Left forelimb (tissue), 1 donor: Measurements from ENCODE around the gene SH3BGR.

ENCODE experiments used
- DNase-seq: peaks from one replicate; pipeline ENCODE4 v3.0.0-alpha.2; 2018; ENCODE audit warnings: low spot score

The SH3BGR gene

DNA sequence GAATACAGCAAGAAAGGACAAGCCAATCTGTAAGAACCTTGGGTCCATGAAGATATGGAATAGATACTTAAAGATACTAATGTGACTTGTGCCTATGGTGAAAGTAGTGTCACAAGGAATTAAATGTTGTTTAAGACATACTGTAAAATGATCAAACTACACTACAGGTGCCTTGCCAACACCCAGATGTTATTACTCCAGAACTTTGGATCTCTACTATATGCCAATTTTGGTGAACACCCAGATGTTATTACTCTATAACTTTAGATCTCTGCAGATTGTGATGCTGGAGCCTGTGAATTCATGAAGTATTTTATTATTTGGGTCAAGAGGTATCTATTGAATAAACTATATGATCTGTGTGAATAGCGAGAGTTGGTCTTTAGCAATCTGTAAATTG, 101.1 kb downstream of the SH3BGR start:
- DNase-seq, result no peak

DNA sequence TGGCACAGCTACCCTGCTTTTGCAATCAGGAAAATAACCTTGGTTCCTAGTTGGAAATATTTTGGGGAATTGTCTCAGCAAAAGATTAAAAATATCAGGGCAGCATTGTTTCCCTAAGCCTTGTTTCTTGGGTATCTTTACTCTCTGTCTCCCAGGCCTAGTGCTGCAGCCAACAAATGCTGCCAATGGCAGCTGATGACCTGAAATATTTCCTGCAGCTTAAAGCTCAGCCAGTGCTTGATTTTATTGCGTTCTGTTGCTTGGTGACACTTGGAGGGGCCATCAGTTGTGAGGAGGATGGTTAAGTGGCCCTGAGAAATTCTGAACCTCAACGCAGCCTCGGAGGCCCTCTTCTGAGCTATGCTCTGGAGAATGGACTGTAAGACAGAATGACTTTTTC, 101.6 kb downstream of the SH3BGR start:
- DNase-seq, result no peak

DNA sequence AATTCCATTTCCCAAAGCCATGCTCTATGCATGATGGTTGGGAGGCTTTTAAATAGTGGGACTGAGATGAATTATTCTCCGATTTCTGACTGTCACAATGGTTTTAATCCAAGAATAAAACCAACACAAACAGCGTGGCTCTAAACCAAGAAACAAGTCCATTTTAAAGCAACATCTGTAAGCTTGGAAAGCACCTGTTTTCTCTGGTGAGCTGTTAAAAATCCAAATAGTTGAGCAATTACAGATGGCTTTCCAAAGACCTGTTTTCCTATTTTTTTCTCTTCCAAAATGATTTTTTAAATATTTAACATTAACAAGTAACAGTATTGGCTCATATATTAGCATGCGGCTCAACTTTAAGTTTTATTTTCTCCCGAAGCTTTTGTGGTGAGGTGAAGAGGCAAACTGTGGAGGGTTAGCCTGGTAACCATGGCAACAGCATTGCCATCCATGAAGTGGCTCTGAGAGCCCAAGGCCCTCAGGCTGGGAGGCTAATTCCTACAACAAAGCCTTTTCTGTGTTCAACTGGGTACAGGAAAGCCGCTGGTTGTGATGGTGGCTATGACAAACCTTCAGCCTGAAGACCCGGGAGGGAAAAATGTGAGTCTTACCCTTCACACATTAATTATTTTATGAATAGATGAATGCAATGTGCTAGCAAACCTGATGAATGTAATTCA, 104.3 kb downstream of the SH3BGR start:
- no peak for DNase-seq

DNA sequence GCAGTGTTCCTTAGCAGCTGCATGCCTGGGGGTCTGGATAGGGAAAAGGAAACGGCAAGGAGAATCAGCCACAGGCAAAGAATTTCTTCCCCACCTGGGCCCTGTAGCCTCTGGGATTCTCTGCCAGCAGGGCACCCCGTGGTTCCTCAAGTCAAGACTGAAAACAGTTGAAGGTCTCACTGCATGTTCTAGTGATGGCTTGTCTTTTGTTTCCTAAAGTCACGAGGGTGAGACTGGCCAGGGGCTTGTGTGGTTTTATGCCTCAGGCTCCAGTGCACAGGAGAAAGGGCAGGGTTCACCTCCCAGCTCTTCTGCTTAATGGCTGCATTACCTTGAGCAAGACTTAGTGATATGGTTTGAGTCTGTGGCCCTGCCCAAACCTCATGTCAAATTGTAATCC, 107.7 kb downstream of the SH3BGR start:
- no peak for DNase-seq

GRCh38 chr21:39561140-39561539, 109.4 kb downstream of the SH3BGR start:
- no peak for DNase-seq

GRCh38 chr21:39562791-39563770, 111.3 kb downstream of the SH3BGR start:
- DNase-seq, result no peak

GRCh38 chr21:39564200-39564599, 112.4 kb downstream of the SH3BGR start:
- DNase-seq, result no peak
